Right renal pelvis (tissue), 4 donors: Measurements from ENCODE around the gene UBL7. TPM values are rescaled to one million over a fixed set of nuclear protein-coding genes. Genes with fewer than 3 reads are reported as not detected.

Experiments used
- DNase-seq, 4 donors: peaks; one replicate each; pipeline ENCODE4 v3.0.0-alpha.2; 2013; ENCODE audit warnings: low read depth in 4 of 4, low spot score in 3 of 4, missing footprints in 1 of 4
- polyA plus RNA-seq, 4 donors: library from polyadenylated mRNA; unstranded; fragments of 120-200 nt; gene quantifications; one replicate each; pipeline ENCODE4 v1.2.1, GENCODE V29; 2013; ENCODE audit not compliant: insufficient read length in 4 of 4

UBL7 gene
- polyA plus RNA-seq, 4 donors: 60.4 to 73.9 (median 65.5) TPM

- no peak for DNase-seq
Observed at GRCh38 chr15:74396146-74396438, 64.9 kb downstream of the UBL7 start.

Other genes with a start within 250 kb of the UBL7 start
- 1 to 10 TPM; 3.9 to 6.2 (median 5.2) TPM for gene CCDC33, start 224.8 kb downstream of the UBL7 start, polyA plus RNA-seq
- gene CYP11A1, start 93.5 kb downstream of the UBL7 start, polyA plus RNA-seq: 1 to 10 TPM in 2 of 4 donors, under 1 TPM in 2; 0.57 to 1.3 (median 1.1) TPM
- gene SEMA7A, start 27.2 kb downstream of the UBL7 start, polyA plus RNA-seq: 1 to 10 TPM; 6.6 to 7.9 (median 7.4) TPM
- gene ARID3B, start 80.1 kb upstream of the UBL7 start, polyA plus RNA-seq: 10 to 100 TPM; 12.9 to 16.1 (median 14.6) TPM
- 10 to 100 TPM; 67.0 to 77.2 (median 72.2) TPM for gene CLK3, start 154.7 kb upstream of the UBL7 start, polyA plus RNA-seq
- 10 to 100 TPM; 37.3 to 45.4 (median 41.4) TPM for gene EDC3, start 234.9 kb upstream of the UBL7 start, polyA plus RNA-seq